ENCODE measurements around the gene P2RX7.

GRCh38 chr12:121088195-121088585, 44.5 kb upstream of the P2RX7 start:
- TF ChIP-seq CTCF (IDR thresholded peaks at IDR 0.05 in 4 of 5, conservative IDR thresholded peaks at IDR 0.05 in 1 of 5), result no peak
- TF ChIP-seq POLR2A (IDR thresholded peaks at IDR 0.05), result no peak

Data from gastrocnemius medialis (tissue), 4 donors.